Endodermal cell (in vitro differentiated cells): ENCODE data around the gene OVCA2. TPM values are rescaled to one million over a fixed set of nuclear protein-coding genes. Genes with fewer than 3 reads are reported as not detected.

Source experiments
- DNase-seq: peaks from one replicate; pipeline ENCODE4 v3.0.0-alpha.2; 2017
- H3K27ac ChIP-seq: 2 replicates; pipeline ENCODE4 v1.5.1; 2013; ENCODE audit warnings: mild to moderate bottlenecking, low read depth, low read length, moderate library complexity
- H3K27me3 ChIP-seq: 2 replicates; pipeline ENCODE4 v1.6.1; 2013; ENCODE audit warnings: mild to moderate bottlenecking, low read length, moderate library complexity; ENCODE audit not compliant: insufficient read depth, control insufficient read depth, poor library complexity, severe bottlenecking
- H3K36me3 ChIP-seq: 2 replicates; pipeline ENCODE4 v1.7.0; 2013; ENCODE audit warnings: mild to moderate bottlenecking, low read length, moderate library complexity; ENCODE audit not compliant: control insufficient read depth, insufficient read depth
- H3K4me1 ChIP-seq: one replicate; pipeline ENCODE4 v1.7.0; 2013; ENCODE audit warnings: low read length; ENCODE audit not compliant: control insufficient read depth, insufficient read depth
- H3K4me3 ChIP-seq: 2 replicates; pipeline ENCODE4 v1.5.1; 2013; ENCODE audit warnings: mild to moderate bottlenecking, low read length, moderate library complexity
- H3K9ac ChIP-seq: 2 replicates; pipeline ENCODE4 v1.6.1; 2013; ENCODE audit warnings: mild to moderate bottlenecking, low read length, moderate library complexity; ENCODE audit not compliant: poor library complexity, severe bottlenecking; ENCODE audit errors: extremely low read depth
- H3K9me3 ChIP-seq: 2 replicates; pipeline ENCODE4 v1.6.1; 2013; ENCODE audit warnings: mild to moderate bottlenecking, low read length, moderate library complexity; ENCODE audit not compliant: control insufficient read depth
- H3K27ac Mint-ChIP-seq: 2 replicates; pipeline ENCODE4 v1.8.0; 2020; ENCODE audit warnings: mixed read lengths
- H3K27me3 Mint-ChIP-seq: 2 replicates; pipeline ENCODE4 v1.8.0; 2021; ENCODE audit warnings: mild to moderate bottlenecking, mixed read lengths; ENCODE audit not compliant: insufficient read depth
- H3K36me3 Mint-ChIP-seq: 2 replicates; pipeline ENCODE4 v1.8.0; 2020; ENCODE audit warnings: low read depth, mixed read lengths
- H3K4me1 Mint-ChIP-seq: 2 replicates; pipeline ENCODE4 v1.8.0; 2020; ENCODE audit warnings: mixed read lengths
- H3K4me3 Mint-ChIP-seq: 2 replicates; pipeline ENCODE4 v1.8.0; 2020; ENCODE audit warnings: mild to moderate bottlenecking, moderate library complexity, mixed read lengths
- H3K9me3 Mint-ChIP-seq: 2 replicates; pipeline ENCODE4 v1.8.0; 2020; ENCODE audit warnings: mild to moderate bottlenecking, mixed read lengths
- CTCF ChIP-seq: fragments of 200-600 bp; sonication (generic); conservative IDR thresholded peaks from 2 replicates; pipeline ENCODE4 v1.5.0; 2021; ENCODE audit warnings: antibody characterized with exemption, mild to moderate bottlenecking
- WGBS, 2 experiments: methylation state at CpG; one replicate each; pipeline versions ENCODE4 v1.1.5 to v1.1.7; 2013; ENCODE audit warnings: missing lambda C conversion rate in 2 of 2, mixed read lengths in 1 of 2; ENCODE audit not compliant: insufficient coverage in 1 of 2, insufficient read length in 1 of 2; 5-methylcytosine and 5-hydroxymethylcytosine counted together
- total RNA-seq, 2 donors: library from RNA; stranded (reverse); fragmentation: NEBNext Ultra II Directional in 1 of 2; extraction: Animal tissue kit (Norgen Biotek cat#: 25700) in 1 of 2; gene quantifications; 2 replicates in 1 of 2; 3 replicates in 1 of 2; pipeline ENCODE4 v1.2.1, GENCODE V29; 2021

Gene OVCA2
- total RNA-seq, 2 donors from 2014 or later = 19.8 to 27.5 TPM

GRCh38 chr17:2057760-2058585, 16.2 kb downstream of the OVCA2 start:
- Histone ChIP-seq H3K9me3 (no peaks in the 10 kb centered on the region), H3K27ac (no peak overlapping the region), H3K9ac (no peak overlapping the region), H3K27me3 (peaks cover 83% of the 10 kb centered on the region), H3K4me1 (no peaks in the 10 kb centered on the region), H3K36me3 (peaks cover 27% of the 10 kb centered on the region), H3K4me3 (no peak overlapping the region)
- Mint-ChIP-seq H3K4me3 (no peak overlapping the region), H3K9me3 (peaks cover 4% of the 10 kb centered on the region), H3K27ac (no peak overlapping the region), H3K36me3 (peaks cover 29% of the 10 kb centered on the region), H3K27me3 (peaks cover 73% of the 10 kb centered on the region), H3K4me1 (peaks cover 13% of the 10 kb centered on the region)
- TF ChIP-seq CTCF = no peak
- peak; percentile 82 for DNase-seq
- WGBS, 2 experiments = 84 to 88% methylated on average over 84 to 98 of the region's 98 CpGs

- H3K27me3 Mint-ChIP-seq = peaks cover 64% of the 10 kb centered on the region
- Histone ChIP-seq H3K9ac (no peak overlapping the region), H3K27me3 (peaks cover 74% of the 10 kb centered on the region), H3K36me3 (peaks cover 36% of the 10 kb centered on the region), H3K4me3 (no peak overlapping the region), H3K9me3 (no peaks in the 10 kb centered on the region), H3K27ac (no peak overlapping the region), H3K4me1 (peaks cover 8% of the 10 kb centered on the region)
- peak; percentile 87 for TF ChIP-seq CTCF
- WGBS, 2 experiments = 65 to 70% methylated on average over 21 to 78 of the region's 78 CpGs
- H3K4me1 Mint-ChIP-seq = peaks cover 22% of the 10 kb centered on the region
- peaks cover 4% of the 10 kb centered on the region for H3K9me3 Mint-ChIP-seq
- peak; percentile 96 for DNase-seq
- no peak overlapping the region for H3K27ac Mint-ChIP-seq
- peaks cover 38% of the 10 kb centered on the region for H3K36me3 Mint-ChIP-seq
- no peak overlapping the region for H3K4me3 Mint-ChIP-seq
Measured at GRCh38 chr17:2058586-2059546, 17.0 kb downstream of the OVCA2 start.

GRCh38 chr17:2059547-2060384, 17.9 kb downstream of the OVCA2 start:
- no peak overlapping the region for H3K27ac Mint-ChIP-seq
- H3K4me1 Mint-ChIP-seq = peaks cover 27% of the 10 kb centered on the region

More at GRCh38 chr17:2059547-2060384, 17.9 kb downstream of the OVCA2 start:
- peaks cover 65% of the 10 kb centered on the region for H3K27me3 ChIP-seq
- H3K9me3 ChIP-seq = no peaks in the 10 kb centered on the region
- no peak overlapping the region for H3K4me3 Mint-ChIP-seq
- H3K27ac ChIP-seq = no peak overlapping the region
- peaks cover 45% of the 10 kb centered on the region for H3K36me3 ChIP-seq
- peaks cover 44% of the 10 kb centered on the region for H3K36me3 Mint-ChIP-seq
- no peak overlapping the region for H3K4me3 ChIP-seq
- H3K9me3 Mint-ChIP-seq = peaks cover 4% of the 10 kb centered on the region
- 89 to 93% methylated on average over 12 to 21 of the region's 21 CpGs for WGBS, 2 experiments
- peaks cover 10% of the 10 kb centered on the region for H3K4me1 ChIP-seq
- peaks cover 55% of the 10 kb centered on the region for H3K27me3 Mint-ChIP-seq
- no peak for TF ChIP-seq CTCF
- H3K9ac ChIP-seq = no peak overlapping the region
- no peak for DNase-seq
